Fibroblast of pulmonary artery (primary cell): ENCODE measurements around the gene CD177.
"Not testable (repeated sequence)": the region's sequence is repeated elsewhere in the genome, so short reads cannot be mapped to it uniquely, and the experiment has no call there.

Experiments used
- DNase-seq: peaks from one replicate; pipeline ENCODE4 v3.0.0-alpha.2; 2010; ENCODE audit warnings: low read depth
- H3K4me3 ChIP-seq: replicated peaks from 2 replicates; pipeline ENCODE4 v1.5.1; 2011; ENCODE audit warnings: low read depth, mild to moderate bottlenecking, control low read depth, low read length, moderate library complexity
- CTCF ChIP-seq: IDR thresholded peaks from 2 replicates; pipeline ENCODE4 v1.5.1; 2011; ENCODE audit warnings: mild to moderate bottlenecking, control low read depth, low read length, inconsistent platforms; ENCODE audit errors: missing control alignments

Gene CD177

GRCh38 chr19:43362179-43362578, 8.7 kb downstream of the CD177 start:
- H3K4me3 ChIP-seq: no peak overlapping the region
- peak; percentile 12 for DNase-seq
- TF ChIP-seq CTCF: no peak

GRCh38 chr19:43362745-43363144, 9.3 kb downstream of the CD177 start:
- no peak for DNase-seq
- no peak for TF ChIP-seq CTCF
- H3K4me3 ChIP-seq: no peak overlapping the region

- H3K4me3 ChIP-seq, DNase-seq: not testable (repeated sequence)
Observed at GRCh38 chr19:43365677-43366076, 12.2 kb downstream of the CD177 start.

GRCh38 chr19:43367822-43368221, 14.3 kb downstream of the CD177 start:
- no peak overlapping the region for H3K4me3 ChIP-seq
- no peak for DNase-seq
- TF ChIP-seq CTCF: no peak

- DNase-seq, H3K4me3 ChIP-seq: not testable (repeated sequence)
Observed at GRCh38 chr19:43368897-43369296, 15.4 kb downstream of the CD177 start.

GRCh38 chr19:43371909-43372308, 18.4 kb downstream of the CD177 start:
- DNase-seq: no peak
- TF ChIP-seq CTCF: no peak
- H3K4me3 ChIP-seq: no peak overlapping the region

- no peak for DNase-seq
- H3K4me3 ChIP-seq: no peak overlapping the region
- TF ChIP-seq CTCF: no peak
Observed at GRCh38 chr19:43372462-43372861, 19.0 kb downstream of the CD177 start.

GRCh38 chr19:43377624-43378023, 24.1 kb downstream of the CD177 start:
- not testable (repeated sequence) for DNase-seq, H3K4me3 ChIP-seq

- TF ChIP-seq CTCF: no peak
- no peak for DNase-seq
- no peak overlapping the region for H3K4me3 ChIP-seq
Observed at GRCh38 chr19:43380008-43380407, 26.5 kb downstream of the CD177 start.
